Activated T-cell treated with anti-CD3 and anti-CD28 coated beads for 1 hour (primary cell): Measurements from ENCODE around the gene LRP1B.

Source experiments
- DNase-seq: peaks from one replicate; pipeline ENCODE4 v3.0.0-alpha.2; 2020; ENCODE audit warnings: low read depth

Gene LRP1B

DNA sequence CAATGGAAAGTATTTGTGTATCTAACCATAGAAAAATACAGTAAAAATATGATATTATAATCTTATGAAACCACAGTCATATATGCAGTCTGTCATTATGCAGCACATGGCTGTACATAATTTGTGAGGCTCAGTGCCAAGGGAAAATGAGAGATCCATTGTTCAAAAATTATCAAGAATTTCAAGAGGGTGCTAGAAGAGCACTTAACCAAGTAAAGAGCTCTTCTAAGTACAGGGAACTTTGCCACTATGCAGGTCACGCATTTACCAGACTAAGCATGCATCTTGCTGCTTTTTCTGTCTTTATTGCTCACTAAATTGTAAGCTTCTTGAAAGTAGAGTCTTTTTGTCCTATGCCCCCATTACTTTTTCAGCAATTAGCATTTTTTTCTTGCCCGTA lies 438.0 kb downstream of the LRP1B start:
- no peak for DNase-seq

- no peak for DNase-seq
These were observed 454.7 kb downstream of the LRP1B start for GRCh38 chr2:141676139-141676538.

DNA sequence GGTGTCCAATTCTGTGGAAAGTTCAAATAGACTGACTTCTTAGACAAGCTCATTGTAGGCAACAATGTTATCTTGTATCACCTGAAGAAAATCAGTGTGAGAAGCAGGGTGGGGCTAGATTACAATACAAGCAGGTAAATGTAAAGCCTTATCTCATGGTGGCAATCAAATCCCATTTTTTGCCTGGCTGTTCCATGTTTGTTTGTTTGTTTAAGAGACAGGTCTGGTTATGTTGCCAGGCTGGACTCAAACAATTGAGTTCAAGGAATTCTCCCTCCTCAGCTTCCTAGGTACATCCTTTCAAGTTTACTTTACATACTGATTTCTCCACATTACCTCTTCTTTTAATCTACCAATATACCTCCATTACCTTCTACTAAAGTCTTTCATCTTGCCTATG lies 464.6 kb downstream of the LRP1B start:
- no peak for DNase-seq

DNA sequence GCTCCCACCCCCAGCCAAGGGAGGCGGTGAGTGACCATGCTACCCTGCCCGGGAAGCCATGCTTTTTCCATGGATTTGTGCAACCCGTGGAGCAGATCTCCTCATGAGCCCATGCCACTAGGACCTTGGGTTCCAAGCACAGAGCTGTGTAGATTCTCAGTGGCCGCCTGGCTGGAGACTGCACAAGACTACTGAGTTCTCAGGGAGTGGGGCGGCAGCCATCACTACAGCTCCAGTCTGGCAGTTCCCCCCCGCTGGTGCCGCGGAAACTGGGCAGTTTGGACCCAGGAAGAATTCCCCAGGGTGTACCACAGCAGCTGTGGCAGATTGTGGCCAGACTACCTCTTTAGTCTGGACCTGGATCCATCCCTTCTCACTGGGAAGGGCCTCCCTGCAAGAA lies 470.6 kb downstream of the LRP1B start:
- DNase-seq: no peak

DNA sequence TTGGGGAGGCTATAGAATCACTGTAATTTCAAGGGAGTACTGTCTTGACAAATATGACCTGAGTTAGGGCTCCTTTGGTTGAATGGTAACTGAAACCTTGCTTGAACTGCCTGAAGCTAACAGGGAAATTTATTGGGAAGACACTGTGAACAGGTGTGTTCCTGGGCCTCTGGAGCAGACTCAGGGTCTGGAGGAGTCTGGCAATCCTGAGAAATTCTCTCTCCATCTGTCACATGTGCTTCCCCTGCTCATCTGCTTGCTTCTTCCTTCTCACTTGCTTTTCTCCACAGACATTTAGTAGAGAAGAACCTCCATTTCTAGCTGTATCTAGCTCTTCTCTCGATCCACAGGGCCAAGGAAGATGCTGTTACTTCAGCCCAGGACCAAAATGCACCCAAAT lies 476.5 kb downstream of the LRP1B start:
- DNase-seq: no peak

DNA sequence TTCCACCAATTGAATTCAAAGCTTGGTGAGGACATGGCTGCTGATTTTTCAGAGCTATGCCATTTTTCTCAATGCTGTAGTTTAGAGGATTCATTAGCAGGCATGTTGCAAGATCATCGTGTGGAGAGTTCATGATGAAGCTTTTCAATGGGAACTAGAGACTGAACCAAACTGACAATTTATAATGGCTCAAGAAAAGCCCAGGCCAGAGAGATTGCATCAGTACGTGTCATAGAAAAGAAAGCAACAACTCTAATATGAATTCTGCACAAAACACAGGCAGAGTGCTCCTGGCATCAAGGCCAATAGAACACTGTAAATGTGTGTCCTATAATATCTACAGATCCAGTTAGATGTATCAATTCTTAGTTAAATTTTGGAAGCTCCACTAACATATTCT lies 477.6 kb downstream of the LRP1B start:
- no peak for DNase-seq

DNA sequence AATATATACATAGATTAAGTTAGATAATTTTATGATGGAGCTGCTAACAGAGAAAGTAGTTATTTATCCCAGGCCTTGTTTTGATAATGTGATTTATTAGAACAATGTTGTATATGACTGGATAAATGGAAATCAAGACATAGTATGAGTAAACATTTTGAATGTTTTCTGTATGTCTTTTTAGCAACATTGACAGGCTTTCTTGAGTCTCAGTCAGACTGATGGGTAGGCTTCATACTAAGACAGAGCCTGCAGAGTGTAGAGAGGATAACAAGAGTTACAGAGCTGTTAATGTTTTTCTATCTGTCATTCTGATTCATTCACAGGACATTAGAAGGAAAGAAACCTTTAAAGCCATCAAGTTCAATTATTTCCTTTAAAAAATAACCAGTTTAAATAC lies 478.5 kb downstream of the LRP1B start:
- DNase-seq: no peak

- DNase-seq: no peak
These were observed 483.5 kb downstream of the LRP1B start for GRCh38 chr2:141647353-141647752.

DNA sequence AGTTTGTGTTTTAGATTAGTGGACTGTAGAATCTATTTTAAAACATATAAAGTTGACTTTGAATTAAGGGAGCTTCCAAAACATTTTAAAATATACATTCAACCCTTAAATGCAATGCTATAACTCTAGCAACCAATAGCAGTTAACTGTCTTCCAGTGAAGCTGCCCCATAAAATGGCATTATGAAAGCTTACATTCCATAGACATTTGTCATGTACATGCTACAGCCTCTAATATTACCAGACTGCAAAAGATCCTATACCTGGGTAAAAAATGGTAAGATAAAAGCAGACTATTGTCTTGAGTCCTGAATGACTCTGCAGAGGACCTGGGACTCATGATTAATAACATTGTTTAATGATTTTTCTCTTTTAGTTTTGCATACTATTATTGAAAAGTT lies 489.4 kb downstream of the LRP1B start:
- DNase-seq: no peak

- DNase-seq: no peak
These were observed 491.0 kb downstream of the LRP1B start for GRCh38 chr2:141639809-141640208.

- no peak for DNase-seq
These were observed 497.7 kb downstream of the LRP1B start for GRCh38 chr2:141633132-141633531.

DNA sequence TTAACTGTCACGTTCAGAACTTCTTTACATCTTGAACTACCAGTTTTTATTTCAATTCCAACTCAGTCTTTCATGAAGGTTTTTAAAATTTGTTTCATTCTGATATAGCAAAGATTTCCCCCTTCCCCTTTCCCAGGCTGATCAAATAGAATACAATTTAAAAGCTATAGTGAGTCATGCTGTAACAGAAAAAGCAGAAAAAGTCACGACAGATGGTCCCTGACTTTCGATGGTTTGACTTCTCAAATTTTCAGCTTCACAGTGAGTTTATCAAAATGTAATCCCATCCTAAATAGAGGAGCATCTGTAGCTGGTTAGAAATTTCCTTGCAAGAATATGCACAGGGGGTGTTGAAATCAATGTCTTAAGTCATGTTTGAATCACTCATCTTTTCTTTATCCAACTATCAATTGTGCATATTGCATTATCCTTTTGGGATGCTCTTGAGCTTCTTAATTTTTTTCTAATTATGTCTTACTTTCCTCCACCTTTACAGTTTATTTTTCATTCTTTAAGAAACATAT lies 500.3 kb downstream of the LRP1B start:
- DNase-seq: no peak

- DNase-seq: no peak
These were observed 510.4 kb downstream of the LRP1B start for GRCh38 chr2:141620372-141620771.

GRCh38 chr2:141618457-141618856 lies 512.4 kb downstream of the LRP1B start:
- no peak for DNase-seq

GRCh38 chr2:141611981-141612380 lies 518.8 kb downstream of the LRP1B start:
- DNase-seq: no peak

GRCh38 chr2:141611176-141611571 lies 519.6 kb downstream of the LRP1B start:
- DNase-seq: no peak

DNA sequence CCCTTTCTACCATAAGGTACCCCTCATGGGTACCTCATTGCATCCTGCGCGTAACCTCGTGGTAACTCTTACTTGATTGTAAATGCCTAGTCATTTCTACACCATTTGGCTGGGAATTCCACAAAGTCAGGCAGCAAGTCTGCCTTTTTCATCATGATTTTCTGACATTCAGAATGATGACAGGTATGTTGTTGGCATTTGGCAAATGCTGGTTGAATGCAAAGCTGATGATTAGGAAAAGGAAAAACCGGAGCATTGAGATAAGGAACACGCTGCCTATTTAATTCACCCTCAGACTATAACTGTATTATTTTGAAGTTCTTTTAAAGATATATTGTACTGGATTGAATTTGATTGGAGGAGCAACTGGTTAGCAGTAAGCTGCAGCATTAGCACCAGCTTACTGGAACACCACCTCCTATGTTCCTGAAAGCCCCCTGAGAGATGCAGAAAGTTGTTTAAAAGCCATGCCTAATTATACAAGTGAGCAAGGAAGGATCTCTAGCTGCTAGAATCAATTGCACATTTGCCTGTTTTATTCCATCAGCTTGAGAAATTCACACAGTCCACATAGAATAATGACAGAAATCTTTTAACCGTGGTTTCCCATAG lies 520.1 kb downstream of the LRP1B start:
- no peak for DNase-seq

DNA sequence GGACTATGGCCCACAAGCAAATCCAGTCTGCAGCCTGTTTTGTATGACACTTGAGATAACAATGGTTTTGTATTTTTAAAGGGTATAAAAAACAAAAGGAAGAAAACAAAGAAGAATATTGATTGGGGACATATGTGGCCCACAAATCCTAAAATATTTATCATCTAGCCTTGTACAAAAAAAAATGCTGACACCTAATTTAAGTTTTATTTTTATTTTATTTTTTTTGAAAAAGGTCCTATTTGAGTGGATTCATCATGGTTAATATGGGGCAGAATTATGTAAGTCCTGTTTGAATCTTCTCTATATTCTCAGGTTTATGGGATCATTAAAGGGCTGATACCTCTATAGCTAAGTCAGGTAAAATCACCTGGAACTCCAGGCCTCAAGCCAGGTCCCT lies 525.7 kb downstream of the LRP1B start:
- DNase-seq: no peak

- DNase-seq: no peak
These were observed 529.2 kb downstream of the LRP1B start for GRCh38 chr2:141601511-141602152.

DNA sequence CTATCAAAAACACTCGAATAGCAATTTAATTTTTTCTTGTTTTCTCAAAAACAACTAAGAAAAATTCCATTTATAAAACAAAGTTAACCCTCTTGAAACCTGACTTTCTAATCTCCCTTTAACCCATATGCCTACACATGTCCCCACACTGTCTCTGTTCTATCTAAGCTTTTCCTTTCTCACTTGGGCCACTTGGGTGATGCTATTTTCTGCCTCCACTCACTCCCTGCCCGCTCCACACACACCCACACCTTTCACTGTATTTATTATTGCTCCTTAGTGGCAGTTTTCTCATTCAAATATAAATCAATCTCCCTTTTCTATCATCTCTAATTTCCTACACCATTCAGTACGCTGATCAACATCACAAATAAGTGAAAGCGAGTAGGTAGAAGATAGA lies 531.1 kb downstream of the LRP1B start:
- DNase-seq: no peak

DNA sequence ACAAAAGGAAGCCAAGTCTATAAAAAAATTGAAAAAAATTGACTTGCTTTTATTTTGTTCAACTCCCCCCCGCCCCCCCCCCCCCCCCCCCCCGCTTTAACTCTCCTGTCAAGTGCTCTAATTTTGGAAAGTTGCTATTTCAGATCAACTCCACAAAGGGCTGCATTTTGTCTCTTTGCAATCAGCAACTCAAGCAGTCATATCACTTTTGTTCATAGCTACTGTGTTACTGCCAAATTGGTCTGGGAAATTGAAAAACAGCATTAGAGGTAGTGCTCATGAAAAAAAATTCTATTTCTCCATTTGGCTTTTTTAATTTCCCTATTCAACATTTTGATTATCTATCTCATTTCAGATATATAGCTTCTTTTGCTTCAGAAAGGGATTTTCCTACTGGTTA lies 531.8 kb downstream of the LRP1B start:
- no peak for DNase-seq

DNA sequence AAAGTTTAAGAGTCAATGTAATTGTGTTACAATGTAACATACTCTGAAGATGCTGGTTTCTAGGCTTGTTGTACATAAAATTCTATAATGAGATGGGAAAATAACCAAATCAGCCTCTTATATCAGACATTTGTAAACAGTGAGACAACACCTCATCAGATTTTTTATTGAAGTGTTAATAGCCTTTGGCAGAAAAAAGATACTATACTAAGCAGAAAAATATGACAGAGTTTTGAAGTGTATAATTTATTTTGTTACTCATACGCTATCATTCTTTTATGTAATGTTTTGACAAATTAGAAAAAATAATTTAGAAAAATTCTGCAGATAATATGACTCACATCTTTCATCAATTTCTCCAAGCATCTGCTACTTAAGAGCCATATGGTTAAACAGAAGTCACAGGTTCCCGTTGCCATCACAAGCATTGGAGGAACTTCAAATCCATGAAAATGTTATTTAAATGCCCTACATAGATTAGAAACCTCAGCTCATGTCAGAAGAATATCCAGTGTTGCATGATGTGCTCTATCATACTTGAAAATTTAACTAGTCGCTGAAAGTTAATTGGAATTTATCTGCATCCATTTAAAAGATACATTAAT lies 535.4 kb downstream of the LRP1B start:
- no peak for DNase-seq

DNA sequence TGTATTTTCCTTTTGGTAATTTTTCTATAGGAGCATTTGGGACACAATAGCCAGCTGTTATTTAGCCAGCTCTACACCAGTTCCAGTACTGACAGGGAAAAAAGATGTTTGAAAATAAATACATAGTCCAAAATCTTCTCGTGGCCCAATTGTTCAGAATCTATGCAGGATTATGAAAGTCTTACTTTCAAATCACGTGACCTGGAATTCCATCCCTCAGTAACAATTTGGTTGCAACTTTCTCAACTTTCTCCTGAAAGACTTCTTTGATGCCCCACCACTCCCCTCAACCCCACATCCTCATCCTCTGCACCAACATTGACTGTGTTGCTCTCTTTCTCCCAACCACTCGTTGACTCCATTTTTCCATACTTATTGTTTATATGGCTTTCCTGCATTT lies 539.0 kb downstream of the LRP1B start:
- DNase-seq: no peak

- no peak for DNase-seq
These were observed 540.2 kb downstream of the LRP1B start for GRCh38 chr2:141590620-141591019.
